Hematopoietic multipotent progenitor cell treated with erythropoietin and hydrocortisone succinate and interleukin-3 and kit ligand, for 6 days (in vitro differentiated cells): ENCODE data around the gene SDHAF1.
"Not testable (repeated sequence)": the region's sequence is repeated elsewhere in the genome, so short reads cannot be mapped to it uniquely, and the experiment has no call there.

Experiments
- DNase-seq: peaks from one replicate; pipeline ENCODE4 v3.0.0-alpha.2; 2015

The SDHAF1 gene, protein sequence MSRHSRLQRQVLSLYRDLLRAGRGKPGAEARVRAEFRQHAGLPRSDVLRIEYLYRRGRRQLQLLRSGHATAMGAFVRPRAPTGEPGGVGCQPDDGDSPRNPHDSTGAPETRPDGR

GRCh38 chr19:35995048-35995993 is at the start of gene SDHAF1:
TSS of gene SDHAF1 (plus strand) at chr19:35995188. CDS start at chr19:35995275, 87 bp downstream.
- peak; percentile 98 for DNase-seq

DNA sequence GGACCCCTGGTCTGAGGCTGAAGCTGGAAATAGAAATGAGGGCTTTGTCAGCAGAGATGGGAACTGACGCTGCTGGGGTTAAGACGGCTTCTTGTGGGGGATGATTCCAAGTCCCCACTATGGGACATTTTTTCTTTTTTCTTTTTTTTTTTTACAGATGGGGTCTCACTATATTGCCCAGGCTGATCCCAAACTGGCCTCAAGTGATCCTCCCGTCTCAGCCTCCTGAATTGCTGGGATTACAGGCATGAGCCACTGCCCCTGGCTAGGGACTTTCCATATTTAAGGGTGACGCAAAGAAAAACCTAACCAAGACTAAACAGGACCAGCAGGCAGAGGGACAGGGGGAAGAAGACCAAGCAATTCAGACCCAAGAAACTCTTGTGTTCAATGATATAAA is 48.8 kb upstream of the SDHAF1 start:
- DNase-seq: no peak

DNA sequence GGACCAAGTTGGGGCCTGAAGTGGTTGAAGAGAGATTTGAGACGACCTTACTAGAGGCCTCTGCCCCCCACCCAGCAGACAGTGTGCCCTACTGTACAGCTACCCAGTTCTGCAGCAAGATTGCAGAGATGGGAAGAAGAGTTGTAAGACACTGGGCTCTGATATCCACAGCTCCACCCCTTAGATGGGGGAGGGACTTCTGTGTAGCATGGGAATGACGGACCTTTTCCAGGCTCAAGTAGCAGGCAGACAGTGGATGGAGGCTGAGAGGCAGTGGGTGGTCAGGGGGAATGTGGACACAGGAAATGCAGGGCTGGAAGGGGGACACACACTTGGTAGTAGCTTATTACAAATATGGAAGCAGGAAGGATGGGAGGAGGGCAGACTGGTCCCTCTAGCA is 45.9 kb upstream of the SDHAF1 start:
- no peak for DNase-seq

DNA sequence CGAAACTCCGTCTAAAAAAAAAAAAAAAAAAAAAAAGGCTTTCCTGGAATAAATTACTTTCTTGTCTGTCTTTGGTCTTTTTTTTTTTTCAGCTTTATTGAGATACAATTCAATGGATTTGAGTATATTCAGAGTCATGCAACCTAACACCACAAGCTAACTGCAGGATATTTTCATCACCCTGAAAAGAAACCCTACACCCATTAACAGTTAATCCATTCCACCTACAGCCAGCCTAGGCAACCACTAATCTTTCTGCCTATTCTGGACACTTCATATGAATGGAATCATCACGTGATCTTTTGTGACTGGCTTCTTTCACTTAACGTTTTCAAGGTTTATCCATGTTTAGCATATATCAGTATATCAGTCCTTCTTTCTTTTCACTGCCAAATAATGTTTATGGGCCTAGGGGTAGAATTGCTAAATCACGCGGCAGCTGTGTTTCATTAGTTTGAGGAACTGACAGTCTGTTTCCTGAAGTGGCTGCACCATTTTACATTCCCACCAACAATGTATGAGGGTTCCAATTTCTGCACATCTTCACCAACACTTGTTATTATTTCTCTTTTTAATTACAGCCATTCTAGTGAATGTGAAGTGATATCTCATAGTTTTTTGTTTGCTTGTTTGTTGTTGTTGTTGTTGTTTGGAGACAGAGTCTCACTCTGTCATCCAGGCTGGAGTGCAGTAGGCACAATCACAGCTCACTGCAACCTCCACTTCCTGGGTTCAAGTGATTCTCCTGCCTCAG is 38.9 kb upstream of the SDHAF1 start:
- no peak for DNase-seq

DNA sequence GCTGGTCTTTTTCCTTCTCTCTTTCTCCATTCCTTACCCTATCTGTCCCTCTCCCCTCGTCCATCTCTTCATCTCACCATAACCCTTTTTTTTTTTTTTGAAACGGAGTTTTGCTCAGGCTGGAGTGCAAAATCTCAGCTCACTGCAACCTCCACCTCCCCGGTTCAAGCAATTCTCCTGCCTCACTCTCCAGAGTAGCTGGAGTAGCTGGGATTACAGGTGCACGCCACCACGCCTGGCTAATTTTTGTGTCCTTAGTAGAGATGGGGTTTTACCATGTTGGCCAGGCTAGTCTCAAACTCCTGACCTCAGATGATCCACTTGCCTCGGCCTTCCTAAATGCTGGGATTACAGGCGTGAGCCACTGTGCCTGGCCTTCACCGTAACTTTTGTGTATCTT is 37.6 kb upstream of the SDHAF1 start:
- not testable (repeated sequence) for DNase-seq

DNA sequence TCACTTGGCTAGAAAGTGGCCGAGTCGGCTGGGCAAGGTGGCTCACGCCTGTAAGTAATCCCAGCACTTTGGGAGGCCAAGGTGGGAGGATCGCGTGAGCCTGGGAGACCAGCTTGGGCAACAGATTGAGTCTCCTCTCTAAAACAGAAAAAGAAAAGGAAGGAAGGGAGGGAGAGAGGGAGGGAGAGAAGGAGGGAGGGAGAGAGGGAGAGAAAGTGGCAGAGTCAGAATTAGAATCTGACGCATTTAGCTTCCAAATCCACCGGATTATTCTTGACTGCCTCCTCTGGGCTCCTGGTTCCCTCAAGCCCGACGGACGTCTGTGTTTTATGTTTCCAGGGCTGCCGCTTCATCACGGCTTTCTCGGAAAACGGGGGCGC is 36.3 kb upstream of the SDHAF1 start:
- DNase-seq: no peak

DNA sequence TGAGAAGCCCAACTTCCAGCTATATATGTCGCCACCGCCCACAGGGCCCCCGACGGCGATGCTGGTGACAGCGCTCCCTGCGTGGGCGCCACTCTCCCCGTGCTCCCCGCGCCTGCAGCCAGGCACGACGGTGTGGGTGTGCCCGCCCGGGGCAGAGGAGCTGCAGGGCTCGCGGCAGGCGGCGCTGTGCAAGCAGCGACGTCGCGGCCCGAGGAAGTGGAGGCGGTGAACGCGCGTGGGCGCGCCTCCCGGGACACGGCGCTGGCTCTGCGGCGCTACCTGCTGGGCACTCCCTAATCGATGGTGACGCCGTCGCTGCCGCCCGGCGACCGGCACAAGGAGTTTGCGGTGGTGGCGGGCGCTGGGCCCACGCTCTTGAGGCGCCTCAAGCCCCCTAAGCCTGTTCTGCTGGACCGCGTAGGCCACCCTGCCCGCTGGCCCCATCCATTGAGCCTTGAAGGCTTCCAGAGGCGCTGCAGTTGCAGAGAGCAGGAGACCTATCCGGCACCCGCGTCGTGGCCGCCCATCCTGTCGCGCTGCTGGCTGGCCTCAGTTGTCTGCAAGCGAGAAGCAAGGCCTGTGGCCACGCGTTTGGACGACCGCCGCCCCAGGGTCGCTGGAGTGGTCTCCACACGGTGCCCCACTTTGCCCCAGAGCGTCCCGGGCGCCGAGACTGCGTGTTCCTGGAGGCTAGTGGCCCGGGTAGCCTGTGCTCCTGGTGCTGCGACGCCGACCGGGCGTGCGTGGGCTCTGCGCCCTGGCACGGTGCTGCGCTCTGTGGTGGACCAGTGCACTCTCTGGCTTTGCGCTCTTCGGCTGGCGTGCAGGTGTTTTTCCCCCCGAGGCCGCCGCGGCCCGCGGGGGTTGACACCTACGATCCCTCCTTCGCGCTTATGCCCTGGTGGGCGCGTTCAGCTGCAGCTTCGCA is 35.7 kb upstream of the SDHAF1 start:
- peak; percentile 24 for DNase-seq

DNA sequence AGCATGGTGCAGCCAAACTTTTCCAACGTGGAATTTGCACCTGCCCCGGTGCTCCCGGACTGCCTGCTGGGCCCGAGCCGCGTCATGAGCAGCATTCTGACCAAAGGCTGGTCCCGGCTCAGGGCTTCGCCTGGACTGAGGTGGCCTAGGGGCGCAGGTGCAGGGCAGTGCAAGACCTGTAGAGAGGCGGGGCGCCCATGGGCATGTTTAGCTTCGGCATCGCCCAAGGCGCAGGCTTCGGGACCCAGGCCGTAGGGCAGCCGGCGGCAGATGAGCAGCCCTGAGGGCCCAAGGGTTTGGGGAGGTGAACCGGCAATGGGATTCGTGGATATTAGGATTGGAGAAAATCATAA is 35.0 kb upstream of the SDHAF1 start:
- DNase-seq: no peak

DNA sequence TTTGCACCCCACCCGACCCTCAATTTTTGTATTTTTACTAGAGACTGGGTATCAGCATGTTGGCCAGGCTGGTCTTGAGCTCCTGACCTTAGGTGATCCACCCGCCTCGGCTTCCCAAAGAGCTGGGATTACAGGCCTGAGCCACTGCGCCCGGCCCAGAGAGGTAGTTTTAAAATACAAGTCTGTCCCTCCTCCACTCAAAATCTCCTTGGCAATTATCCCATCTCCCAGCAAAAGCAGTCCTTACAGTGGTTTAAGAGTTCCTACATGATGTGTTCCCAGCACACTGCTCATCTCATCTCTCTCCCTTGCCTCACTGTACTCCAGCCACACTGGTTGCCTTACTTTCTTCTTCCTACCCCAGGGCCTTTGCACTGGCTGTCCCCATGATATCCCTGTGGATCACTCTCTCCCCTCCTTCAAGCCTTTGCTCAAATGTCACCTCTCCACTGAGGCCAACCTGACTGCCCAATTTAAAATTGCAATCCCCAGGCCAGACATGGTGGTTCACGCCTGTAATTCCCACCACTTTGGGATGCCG is 34.5 kb upstream of the SDHAF1 start:
- DNase-seq: no peak

DNA sequence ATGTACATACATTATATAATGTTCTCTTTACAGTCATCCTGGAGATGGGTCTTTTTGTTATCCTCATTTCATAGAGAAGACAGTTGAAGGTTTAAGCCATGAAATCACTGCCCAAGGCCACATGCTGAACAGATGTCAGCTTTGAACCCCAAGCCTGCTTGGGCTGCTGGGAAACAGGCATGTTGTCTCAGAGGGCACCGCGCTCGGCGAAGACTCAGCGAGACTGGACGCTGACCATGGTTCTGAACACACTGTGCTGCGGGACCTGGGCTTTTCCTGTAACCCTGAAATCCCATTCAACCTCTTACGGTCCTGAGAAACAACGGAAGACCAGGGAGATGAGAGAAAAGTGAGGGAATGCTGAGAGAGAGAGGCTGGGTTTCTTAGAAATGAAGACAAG is 31.5 kb upstream of the SDHAF1 start:
- peak; percentile 78 for DNase-seq

GRCh38 chr19:35966771-35967170 is 28.2 kb upstream of the SDHAF1 start:
- DNase-seq: no peak

GRCh38 chr19:35973487-35973886 is 21.5 kb upstream of the SDHAF1 start:
- DNase-seq: no peak

GRCh38 chr19:35975608-35976214 is 19.3 kb upstream of the SDHAF1 start:
- DNase-seq: peak; percentile 76

DNA sequence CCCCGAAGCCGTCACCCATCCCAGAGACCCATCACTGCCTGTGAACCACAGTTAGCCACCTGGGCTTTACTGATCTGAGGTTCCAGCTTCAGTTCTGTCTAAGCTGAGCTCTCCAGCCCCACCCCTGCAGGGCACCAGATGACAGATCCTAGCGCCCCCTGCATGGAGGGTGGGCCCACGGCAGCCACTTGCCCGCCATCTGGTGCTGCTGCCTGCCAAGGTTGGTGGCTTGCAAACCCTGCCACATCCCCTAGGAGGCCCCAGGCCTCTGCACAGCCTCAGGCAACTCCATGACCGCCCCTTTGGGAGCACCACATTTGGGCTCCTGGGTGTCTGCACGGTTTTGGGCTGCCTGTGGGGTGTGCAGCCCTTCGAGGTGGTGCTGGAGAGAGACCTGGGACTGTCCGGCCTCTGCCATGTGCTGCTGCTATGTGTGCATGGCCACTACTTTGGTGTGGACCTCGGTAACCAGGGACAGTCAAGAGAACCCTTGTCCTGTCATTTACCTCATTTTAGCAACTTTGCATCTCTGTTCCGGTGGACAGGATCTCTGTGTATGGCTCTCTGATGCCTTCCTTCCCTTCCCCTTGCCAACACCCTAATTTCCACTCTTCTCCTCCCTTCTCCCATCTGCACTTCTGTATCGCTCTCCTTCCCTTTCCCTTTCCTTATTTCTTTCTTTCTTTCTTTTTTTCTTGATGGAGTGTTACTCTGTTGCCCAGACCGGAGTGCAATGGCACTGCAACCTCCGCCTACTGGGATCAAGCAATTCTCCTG is 17.4 kb upstream of the SDHAF1 start:
- DNase-seq: peak; percentile 80

GRCh38 chr19:35978271-35978670 is 16.7 kb upstream of the SDHAF1 start:
- no peak for DNase-seq

- DNase-seq: no peak
Observed at GRCh38 chr19:35978832-35979365, 16.1 kb upstream of the SDHAF1 start.

DNA sequence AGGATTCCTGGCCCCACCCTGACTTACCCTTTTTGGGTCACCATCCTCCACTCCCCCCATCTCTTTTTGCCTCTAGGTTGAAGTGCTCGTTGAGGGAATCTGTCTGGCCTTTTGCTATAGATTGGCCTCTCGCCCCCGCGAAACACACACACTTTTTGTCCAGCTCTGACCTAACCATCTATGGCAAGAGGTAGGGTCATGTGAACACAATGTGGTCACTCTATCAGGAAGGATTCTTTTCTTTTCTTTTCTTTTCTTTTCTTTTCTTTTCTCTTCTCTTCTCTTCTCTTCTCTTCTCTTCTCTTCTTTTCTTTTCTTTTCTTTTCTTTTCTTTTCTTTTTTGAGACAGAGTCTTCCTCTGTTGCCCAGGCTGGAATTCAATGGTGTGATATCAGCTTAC is 14.0 kb upstream of the SDHAF1 start:
- DNase-seq: not testable (repeated sequence)

DNA sequence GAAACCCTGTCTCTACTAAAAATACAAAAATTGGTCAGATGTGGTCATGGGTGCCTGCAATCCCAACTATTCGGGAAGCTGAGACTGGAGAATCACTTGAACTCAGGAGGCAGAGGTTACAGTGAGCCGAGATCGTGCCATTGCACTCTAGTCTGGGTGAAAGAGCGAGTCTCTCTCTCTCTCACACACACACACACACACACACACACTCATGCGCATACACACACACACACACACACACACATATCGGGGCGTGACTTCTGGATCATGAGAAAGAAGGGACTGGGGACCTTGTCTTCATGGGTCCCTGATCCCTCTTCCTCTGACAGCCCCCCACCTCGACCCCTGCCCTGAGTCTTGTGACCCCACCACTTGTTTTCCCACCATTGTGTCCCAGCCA is 11.8 kb upstream of the SDHAF1 start:
- DNase-seq: no peak

GRCh38 chr19:35986111-35986510 is 8.9 kb upstream of the SDHAF1 start:
- DNase-seq: no peak

DNA sequence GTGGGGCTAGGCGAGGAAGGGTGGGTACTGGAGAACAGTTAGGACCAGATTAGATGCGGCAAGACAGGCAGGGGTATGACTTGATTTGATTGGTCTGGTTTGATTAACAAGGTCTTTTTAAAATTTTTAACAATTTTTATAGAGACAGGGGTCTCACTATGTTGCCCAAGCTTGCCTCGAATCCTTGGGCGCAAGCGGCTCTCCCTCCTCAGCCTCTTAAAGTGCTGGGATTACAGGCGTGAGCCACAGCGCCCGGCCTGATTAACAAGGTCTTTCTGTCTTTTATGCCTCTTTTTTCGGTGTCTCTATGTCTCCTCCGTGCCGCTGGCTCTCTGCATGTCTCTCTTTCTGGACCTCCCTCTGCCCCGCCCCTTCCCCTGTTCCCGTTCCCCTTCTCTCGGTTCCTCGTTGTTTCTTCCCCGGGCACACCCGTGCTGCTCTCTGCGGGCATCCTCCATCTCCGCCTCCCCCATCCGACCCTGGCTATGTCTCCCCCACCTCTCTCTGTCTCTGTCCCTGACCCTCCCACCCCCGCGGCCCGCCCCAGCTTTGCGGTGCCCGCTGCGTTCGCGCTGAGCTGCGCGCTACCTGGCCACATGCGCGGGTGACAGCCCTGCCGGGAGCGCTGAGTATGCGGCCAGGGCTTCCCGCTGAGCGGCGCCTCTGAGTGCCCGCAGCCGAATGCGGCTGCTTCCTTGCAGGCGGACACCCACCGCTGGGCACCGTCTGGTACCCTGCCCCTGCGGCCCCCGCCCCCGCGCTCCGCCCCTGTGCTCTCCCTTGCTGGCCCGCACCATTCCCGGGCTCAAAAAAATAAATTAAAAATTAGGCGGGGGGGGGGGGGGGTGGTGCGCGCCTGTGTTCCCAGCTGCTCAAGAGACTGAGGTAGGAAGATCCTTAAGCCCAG is 8.1 kb upstream of the SDHAF1 start:
- peak; percentile 54 for DNase-seq
